K562 (cell line): ENCODE results near the gene VARS1. TPM values are rescaled to one million over a fixed set of nuclear protein-coding genes. Genes with fewer than 3 reads are reported as not detected.

ENCODE experiments used
- CBX2 ChIP-seq: fragments of 200-600 bp; sonication (generic); IDR thresholded peaks from one replicate; pipeline ENCODE4 v1.6.1; 2012; ENCODE audit warnings: mild to moderate bottlenecking, low read length, inconsistent platforms; ENCODE audit not compliant: insufficient read depth, poor library complexity, severe bottlenecking
- CC2D1A ChIP-seq: fragments of 450-650 bp; IDR thresholded peaks from 2 replicates; pipeline ENCODE4 v1.6.1; 2017; ENCODE audit warnings: mild to moderate bottlenecking
- CXXC5 ChIP-seq: fragments of 250-450 bp; sonication (Bioruptor Pico); IDR thresholded peaks from 2 replicates; pipeline ENCODE4 v1.8.0; 2022; ENCODE audit warnings: inconsistent platforms, mild to moderate bottlenecking, moderate library complexity
- KLF13 ChIP-seq: fragments of 450-650 bp; IDR thresholded peaks from 2 replicates; pipeline ENCODE4 v1.6.1; 2016; ENCODE audit warnings: missing genetic modification characterization, low read depth, mild to moderate bottlenecking, missing compliant biosample characterization, moderate library complexity, borderline replicate concordance
- MAZ ChIP-seq, 2 experiments: fragments of 450-650 bp in 1 of 2; sonication (generic) in 1 of 2; formaldehyde crosslinking; IDR thresholded peaks in 1 of 2; conservative IDR thresholded peaks in 1 of 2; 2 replicates each; pipeline versions ENCODE4 v1.4.0 to v1.5.0; 2020; ENCODE audit warnings: mild to moderate bottlenecking in 1 of 2, missing genetic modification reagents in 1 of 2
- MITF ChIP-seq: IDR thresholded peaks from 2 replicates; pipeline ENCODE4 v1.6.1; 2014; ENCODE audit warnings: antibody characterized with exemption
- NR2F6 ChIP-seq: fragments of 450-650 bp; formaldehyde crosslinking; IDR thresholded peaks from 2 replicates; pipeline ENCODE4 v1.4.0; 2020; ENCODE audit warnings: mild to moderate bottlenecking
- SIX5 ChIP-seq, 2 experiments: IDR thresholded peaks; 2 replicates each; pipeline ENCODE4 v1.6.1; 2011; ENCODE audit warnings: low read length in 2 of 2, borderline replicate concordance in 1 of 2, low read depth in 1 of 2, mild to moderate bottlenecking in 1 of 2, moderate library complexity in 1 of 2; ENCODE audit not compliant: insufficient read depth in 1 of 2
- SP2 ChIP-seq: IDR thresholded peaks from 2 replicates; pipeline ENCODE4 v1.6.1; 2011; ENCODE audit warnings: mild to moderate bottlenecking, low read depth, low read length, moderate library complexity; ENCODE audit not compliant: poor library complexity, severe bottlenecking; ENCODE audit errors: extremely low read depth
- XRCC3 ChIP-seq: fragments of 450-650 bp; IDR thresholded peaks from 2 replicates; pipeline ENCODE4 v1.6.1; 2017; ENCODE audit warnings: mild to moderate bottlenecking, moderate library complexity
- ZC3H11A ChIP-seq: IDR thresholded peaks from 2 replicates; pipeline ENCODE4 v1.6.1; 2012; ENCODE audit warnings: low read depth, low read length, improper control_type of control experiment
- polyA plus RNA-seq, 8 experiments: library from polyadenylated mRNA; depleted of rRNA in 4 of 8; stranded (reverse) in 5 of 8; unstranded in 3 of 8; fragments of >200 nt; fragmentation: Nextera tagmentation in 2 of 8; fragmentation: Illumina TruSeq in 1 of 8; extraction: Ambion mirVana in 2 of 8; extraction: Trizol in 1 of 8; gene quantifications; 2 replicates each; pipeline versions ENCODE4 v1.2.1 to v1.2.3, GENCODE V29; 2011 to 2014; ENCODE audit warnings: inconsistent platforms in 1 of 8, missing spikeins in 1 of 8
- total RNA-seq, 7 experiments: library from RNA; depleted of rRNA in 6 of 7; stranded (reverse); fragments of >200 nt in 6 of 7; fragmentation: Illumina TruSeq in 2 of 7; extraction: Trizol in 2 of 7; gene quantifications; 2 replicates each; pipeline versions ENCODE4 v1.2.1 to v1.2.3, GENCODE V29; 2011 to 2021; ENCODE audit warnings: low replicate concordance in 1 of 7
- TF ChIP-seq, protein P1 (sequence below): fragments of 250-450 bp; sonication (Bioruptor Pico); IDR thresholded peaks from 2 replicates; pipeline ENCODE4 v1.4.0; 2020; ENCODE audit warnings: mild to moderate bottlenecking, moderate library complexity, borderline replicate concordance
- TF ChIP-seq, protein P2 (sequence below): fragments of 250-450 bp; sonication (Bioruptor Pico); IDR thresholded peaks from 2 replicates; pipeline ENCODE4 v1.8.0; 2022; ENCODE audit warnings: inconsistent platforms
- TF ChIP-seq, protein P3 (sequence below), 2 experiments: fragments of 450-650 bp; conservative IDR thresholded peaks; 2 replicates each; pipeline ENCODE4 v1.6.1; 2017; ENCODE audit warnings: mild to moderate bottlenecking in 2 of 2, moderate library complexity in 2 of 2
- TF ChIP-seq, protein P4 (sequence below): sonication (generic); formaldehyde crosslinking; IDR thresholded peaks from 2 replicates; pipeline ENCODE4 v1.8.0; 2022; ENCODE audit warnings: mild to moderate bottlenecking, missing genetic modification reagents

The VARS1 gene
- total and polyA plus RNA-seq, 9 of the 15 experiments (the other 6 are each of a cell fraction or from before 2014, with no cell fraction given): 2.9 to 488 (median 130) TPM

DNA sequence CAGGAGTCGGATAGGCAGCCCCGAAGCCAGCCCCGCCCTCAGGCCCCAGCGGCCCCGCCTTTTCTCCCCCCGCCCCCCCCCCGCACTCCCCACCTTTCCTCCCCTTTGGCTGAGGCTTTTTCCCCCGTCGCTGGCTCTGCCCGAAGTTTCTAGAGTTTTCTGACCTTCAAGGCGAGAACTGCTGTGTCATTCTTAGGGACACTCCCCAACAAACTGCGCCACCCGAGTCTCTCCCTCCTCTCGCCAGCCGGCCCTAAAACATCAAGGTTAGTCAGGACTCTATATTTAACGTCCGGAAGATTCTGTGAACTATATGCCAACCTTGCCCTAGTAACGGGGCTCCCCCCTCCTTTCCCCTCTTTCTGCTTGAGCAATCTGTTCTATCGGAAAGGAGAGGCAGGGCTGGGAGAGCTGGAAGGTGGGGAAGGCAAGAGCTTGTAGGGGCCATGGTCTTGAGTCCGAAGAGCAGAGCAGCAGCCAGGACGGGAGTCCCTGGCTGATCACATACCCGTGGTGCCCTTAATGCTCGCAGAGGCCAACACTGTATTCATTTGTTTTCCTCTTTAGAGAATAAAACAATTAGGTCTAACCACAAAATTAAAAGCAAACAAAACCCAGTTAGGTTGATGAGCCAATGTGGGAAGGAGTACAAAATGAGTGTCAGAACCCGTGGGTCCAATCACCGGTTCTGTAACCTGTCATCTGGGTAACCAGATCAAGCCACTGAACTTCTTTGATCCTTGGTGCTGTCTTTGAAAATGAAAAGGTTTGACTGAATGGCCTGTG lies 26.7 kb upstream of the VARS1 start (continued):
- TF ChIP-seq, protein P1, sequence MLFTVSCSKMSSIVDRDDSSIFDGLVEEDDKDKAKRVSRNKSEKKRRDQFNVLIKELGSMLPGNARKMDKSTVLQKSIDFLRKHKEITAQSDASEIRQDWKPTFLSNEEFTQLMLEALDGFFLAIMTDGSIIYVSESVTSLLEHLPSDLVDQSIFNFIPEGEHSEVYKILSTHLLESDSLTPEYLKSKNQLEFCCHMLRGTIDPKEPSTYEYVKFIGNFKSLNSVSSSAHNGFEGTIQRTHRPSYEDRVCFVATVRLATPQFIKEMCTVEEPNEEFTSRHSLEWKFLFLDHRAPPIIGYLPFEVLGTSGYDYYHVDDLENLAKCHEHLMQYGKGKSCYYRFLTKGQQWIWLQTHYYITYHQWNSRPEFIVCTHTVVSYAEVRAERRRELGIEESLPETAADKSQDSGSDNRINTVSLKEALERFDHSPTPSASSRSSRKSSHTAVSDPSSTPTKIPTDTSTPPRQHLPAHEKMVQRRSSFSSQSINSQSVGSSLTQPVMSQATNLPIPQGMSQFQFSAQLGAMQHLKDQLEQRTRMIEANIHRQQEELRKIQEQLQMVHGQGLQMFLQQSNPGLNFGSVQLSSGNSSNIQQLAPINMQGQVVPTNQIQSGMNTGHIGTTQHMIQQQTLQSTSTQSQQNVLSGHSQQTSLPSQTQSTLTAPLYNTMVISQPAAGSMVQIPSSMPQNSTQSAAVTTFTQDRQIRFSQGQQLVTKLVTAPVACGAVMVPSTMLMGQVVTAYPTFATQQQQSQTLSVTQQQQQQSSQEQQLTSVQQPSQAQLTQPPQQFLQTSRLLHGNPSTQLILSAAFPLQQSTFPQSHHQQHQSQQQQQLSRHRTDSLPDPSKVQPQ: 0 out of 2 replicates have a peak, but pooled peaks have one; percentile 12
- TF ChIP-seq NR2F6 (CRISPR knock-in tag) (peak; percentile 71; the same call in 1 of the 2 replicates), SP2 (no peak), ZC3H11A (no peak; the same call in 1 of the 2 replicates), MITF (no peak), CC2D1A (0 out of 2 replicates have a peak, but pooled peaks have one; percentile 24), SIX5 (IDR thresholded peaks at IDR 0.05; ENCODE audit: borderline replicate concordance in 1 of 2, insufficient read depth in 1 of 2, low read depth in 1 of 2, low read length in 2 of 2) (no peak), MAZ (CRISPR knock-in tag; conservative IDR thresholded peaks at IDR 0.05 in 1 of 2, IDR thresholded peaks at IDR 0.05 in 1 of 2) (peak; percentile 86 to 89), KLF13 (tag) (peak; percentile 62; the same call in 1 of the 2 replicates), CXXC5 (CRISPR knock-in tag) (peak; percentile 45), CBX2 (no peak), XRCC3 (no peak)
- TF ChIP-seq, protein P2, sequence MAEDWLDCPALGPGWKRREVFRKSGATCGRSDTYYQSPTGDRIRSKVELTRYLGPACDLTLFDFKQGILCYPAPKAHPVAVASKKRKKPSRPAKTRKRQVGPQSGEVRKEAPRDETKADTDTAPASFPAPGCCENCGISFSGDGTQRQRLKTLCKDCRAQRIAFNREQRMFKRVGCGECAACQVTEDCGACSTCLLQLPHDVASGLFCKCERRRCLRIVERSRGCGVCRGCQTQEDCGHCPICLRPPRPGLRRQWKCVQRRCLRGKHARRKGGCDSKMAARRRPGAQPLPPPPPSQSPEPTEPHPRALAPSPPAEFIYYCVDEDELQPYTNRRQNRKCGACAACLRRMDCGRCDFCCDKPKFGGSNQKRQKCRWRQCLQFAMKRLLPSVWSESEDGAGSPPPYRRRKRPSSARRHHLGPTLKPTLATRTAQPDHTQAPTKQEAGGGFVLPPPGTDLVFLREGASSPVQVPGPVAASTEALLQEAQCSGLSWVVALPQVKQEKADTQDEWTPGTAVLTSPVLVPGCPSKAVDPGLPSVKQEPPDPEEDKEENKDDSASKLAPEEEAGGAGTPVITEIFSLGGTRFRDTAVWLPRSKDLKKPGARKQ (CRISPR knock-in tag): no peak
- TF ChIP-seq, protein P3, sequence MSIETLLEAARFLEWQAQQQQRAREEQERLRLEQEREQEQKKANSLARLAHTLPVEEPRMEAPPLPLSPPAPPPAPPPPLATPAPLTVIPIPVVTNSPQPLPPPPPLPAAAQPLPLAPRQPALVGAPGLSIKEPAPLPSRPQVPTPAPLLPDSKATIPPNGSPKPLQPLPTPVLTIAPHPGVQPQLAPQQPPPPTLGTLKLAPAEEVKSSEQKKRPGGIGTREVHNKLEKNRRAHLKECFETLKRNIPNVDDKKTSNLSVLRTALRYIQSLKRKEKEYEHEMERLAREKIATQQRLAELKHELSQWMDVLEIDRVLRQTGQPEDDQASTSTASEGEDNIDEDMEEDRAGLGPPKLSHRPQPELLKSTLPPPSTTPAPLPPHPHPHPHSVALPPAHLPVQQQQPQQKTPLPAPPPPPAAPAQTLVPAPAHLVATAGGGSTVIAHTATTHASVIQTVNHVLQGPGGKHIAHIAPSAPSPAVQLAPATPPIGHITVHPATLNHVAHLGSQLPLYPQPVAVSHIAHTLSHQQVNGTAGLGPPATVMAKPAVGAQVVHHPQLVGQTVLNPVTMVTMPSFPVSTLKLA (conservative IDR thresholded peaks at IDR 0.05): no peak
- TF ChIP-seq, protein P4, sequence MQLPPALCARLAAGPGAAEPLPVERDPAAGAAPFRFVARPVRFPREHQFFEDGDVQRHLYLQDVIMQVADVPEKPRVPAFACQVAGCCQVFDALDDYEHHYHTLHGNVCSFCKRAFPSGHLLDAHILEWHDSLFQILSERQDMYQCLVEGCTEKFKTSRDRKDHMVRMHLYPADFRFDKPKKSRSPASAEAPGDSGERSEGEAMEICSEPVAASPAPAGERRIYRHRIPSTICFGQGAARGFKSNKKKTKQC (CRISPR knock-in tag): no peak
